Measurements from ENCODE around the gene MBIP. TPM values are rescaled to one million over a fixed set of nuclear protein-coding genes. Genes with fewer than 3 reads are reported as not detected.

The MBIP gene
- total and polyA plus RNA-seq, 4 donors = 8.1 to 17.5 (median 10.3) TPM

DNA sequence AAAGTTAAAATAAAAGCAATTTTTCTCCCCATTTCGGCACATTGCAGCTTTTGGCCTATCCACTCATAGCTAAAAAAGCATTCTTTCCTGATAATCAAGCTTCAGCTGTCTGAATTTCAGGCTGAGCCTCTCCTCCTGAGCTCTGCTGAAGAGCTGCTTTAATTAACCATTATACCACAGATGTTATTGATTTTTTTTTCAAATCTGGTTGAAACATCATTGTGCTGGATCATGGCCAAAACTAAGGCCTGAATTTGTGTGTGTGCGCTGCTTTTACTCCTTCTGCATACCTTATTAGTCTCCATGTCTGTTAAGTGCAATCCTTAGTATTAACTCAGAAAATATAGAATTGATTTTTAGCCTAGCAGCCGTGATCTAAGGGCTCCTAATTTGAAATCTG is 52.3 kb downstream of the MBIP start:
- no peak overlapping the region for H3K27ac ChIP-seq (ENCODE audit: low read depth in 1 of 2, low read length in 2 of 2)
- peaks cover 0 to 12% (median 5%) of the 10 kb centered on the region in 4 donors for H3K27me3 ChIP-seq (ENCODE audit: control insufficient read depth in 4 of 4, insufficient read depth in 4 of 4, low read length in 3 of 4)
- peaks cover 0 to 6% (median 2%) of the 10 kb centered on the region in 4 donors for H3K4me1 ChIP-seq (ENCODE audit: control insufficient read depth in 4 of 4, insufficient read depth in 4 of 4, low read length in 3 of 4)
- no peak overlapping the region for H3K9ac ChIP-seq (ENCODE audit: low read depth in 1 of 2, low read length in 2 of 2)
- H3K4me3 ChIP-seq (ENCODE audit: low read depth in 1 of 3, low read length in 3 of 3) = no peak overlapping the region
- H3K36me3 ChIP-seq (ENCODE audit: control insufficient read depth in 4 of 4, insufficient read depth in 3 of 4, low read depth in 1 of 4, low read length in 3 of 4) = no peaks in the 10 kb centered on the region
- 87% methylated on average over 3 of the region's 3 CpGs for WGBS
- no peaks in the 10 kb centered on the region for H3K9me3 ChIP-seq (ENCODE audit: control insufficient read depth in 4 of 4, low read length in 3 of 4)
- DNase-seq (ENCODE audit: low spot score) = no peak
- TF ChIP-seq, protein P1, sequence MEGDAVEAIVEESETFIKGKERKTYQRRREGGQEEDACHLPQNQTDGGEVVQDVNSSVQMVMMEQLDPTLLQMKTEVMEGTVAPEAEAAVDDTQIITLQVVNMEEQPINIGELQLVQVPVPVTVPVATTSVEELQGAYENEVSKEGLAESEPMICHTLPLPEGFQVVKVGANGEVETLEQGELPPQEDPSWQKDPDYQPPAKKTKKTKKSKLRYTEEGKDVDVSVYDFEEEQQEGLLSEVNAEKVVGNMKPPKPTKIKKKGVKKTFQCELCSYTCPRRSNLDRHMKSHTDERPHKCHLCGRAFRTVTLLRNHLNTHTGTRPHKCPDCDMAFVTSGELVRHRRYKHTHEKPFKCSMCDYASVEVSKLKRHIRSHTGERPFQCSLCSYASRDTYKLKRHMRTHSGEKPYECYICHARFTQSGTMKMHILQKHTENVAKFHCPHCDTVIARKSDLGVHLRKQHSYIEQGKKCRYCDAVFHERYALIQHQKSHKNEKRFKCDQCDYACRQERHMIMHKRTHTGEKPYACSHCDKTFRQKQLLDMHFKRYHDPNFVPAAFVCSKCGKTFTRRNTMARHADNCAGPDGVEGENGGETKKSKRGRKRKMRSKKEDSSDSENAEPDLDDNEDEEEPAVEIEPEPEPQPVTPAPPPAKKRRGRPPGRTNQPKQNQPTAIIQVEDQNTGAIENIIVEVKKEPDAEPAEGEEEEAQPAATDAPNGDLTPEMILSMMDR (IDR thresholded peaks at IDR 0.05; ENCODE audit: low read depth, low read length, missing input control) = no peak
- TF ChIP-seq SP1 (IDR thresholded peaks at IDR 0.05) (no peak), RXRA (IDR thresholded peaks at IDR 0.05) (no peak), RAD21 (IDR thresholded peaks at IDR 0.05) (no peak), GABPA (IDR thresholded peaks at IDR 0.05 in 1 of 2, conservative IDR thresholded peaks at IDR 0.05 in 1 of 2) (no peak), JUND (IDR thresholded peaks at IDR 0.05) (no peak), FOXA1 (IDR thresholded peaks at IDR 0.05) (no peak), HNF4G (IDR thresholded peaks at IDR 0.05) (no peak), FOXA2 (IDR thresholded peaks at IDR 0.05) (no peak), TAF1 (conservative IDR thresholded peaks at IDR 0.05) (no peak), EGR1 (IDR thresholded peaks at IDR 0.05; ENCODE audit: low read depth in 2 of 2) (no peak), YY1 (IDR thresholded peaks at IDR 0.05) (no peak), NR2F2 (IDR thresholded peaks at IDR 0.05) (no peak), HNF4A (conservative IDR thresholded peaks at IDR 0.05) (no peak)
- TF ChIP-seq, protein P2, sequence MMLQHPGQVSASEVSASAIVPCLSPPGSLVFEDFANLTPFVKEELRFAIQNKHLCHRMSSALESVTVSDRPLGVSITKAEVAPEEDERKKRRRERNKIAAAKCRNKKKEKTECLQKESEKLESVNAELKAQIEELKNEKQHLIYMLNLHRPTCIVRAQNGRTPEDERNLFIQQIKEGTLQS (IDR thresholded peaks at IDR 0.05) = no peak
- TF ChIP-seq, protein P3, sequence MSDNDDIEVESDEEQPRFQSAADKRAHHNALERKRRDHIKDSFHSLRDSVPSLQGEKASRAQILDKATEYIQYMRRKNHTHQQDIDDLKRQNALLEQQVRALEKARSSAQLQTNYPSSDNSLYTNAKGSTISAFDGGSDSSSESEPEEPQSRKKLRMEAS (IDR thresholded peaks at IDR 0.05) = no peak
- TF ChIP-seq, protein P4, sequence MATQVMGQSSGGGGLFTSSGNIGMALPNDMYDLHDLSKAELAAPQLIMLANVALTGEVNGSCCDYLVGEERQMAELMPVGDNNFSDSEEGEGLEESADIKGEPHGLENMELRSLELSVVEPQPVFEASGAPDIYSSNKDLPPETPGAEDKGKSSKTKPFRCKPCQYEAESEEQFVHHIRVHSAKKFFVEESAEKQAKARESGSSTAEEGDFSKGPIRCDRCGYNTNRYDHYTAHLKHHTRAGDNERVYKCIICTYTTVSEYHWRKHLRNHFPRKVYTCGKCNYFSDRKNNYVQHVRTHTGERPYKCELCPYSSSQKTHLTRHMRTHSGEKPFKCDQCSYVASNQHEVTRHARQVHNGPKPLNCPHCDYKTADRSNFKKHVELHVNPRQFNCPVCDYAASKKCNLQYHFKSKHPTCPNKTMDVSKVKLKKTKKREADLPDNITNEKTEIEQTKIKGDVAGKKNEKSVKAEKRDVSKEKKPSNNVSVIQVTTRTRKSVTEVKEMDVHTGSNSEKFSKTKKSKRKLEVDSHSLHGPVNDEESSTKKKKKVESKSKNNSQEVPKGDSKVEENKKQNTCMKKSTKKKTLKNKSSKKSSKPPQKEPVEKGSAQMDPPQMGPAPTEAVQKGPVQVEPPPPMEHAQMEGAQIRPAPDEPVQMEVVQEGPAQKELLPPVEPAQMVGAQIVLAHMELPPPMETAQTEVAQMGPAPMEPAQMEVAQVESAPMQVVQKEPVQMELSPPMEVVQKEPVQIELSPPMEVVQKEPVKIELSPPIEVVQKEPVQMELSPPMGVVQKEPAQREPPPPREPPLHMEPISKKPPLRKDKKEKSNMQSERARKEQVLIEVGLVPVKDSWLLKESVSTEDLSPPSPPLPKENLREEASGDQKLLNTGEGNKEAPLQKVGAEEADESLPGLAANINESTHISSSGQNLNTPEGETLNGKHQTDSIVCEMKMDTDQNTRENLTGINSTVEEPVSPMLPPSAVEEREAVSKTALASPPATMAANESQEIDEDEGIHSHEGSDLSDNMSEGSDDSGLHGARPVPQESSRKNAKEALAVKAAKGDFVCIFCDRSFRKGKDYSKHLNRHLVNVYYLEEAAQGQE (IDR thresholded peaks at IDR 0.05) = no peak
- TF ChIP-seq, protein P5, sequence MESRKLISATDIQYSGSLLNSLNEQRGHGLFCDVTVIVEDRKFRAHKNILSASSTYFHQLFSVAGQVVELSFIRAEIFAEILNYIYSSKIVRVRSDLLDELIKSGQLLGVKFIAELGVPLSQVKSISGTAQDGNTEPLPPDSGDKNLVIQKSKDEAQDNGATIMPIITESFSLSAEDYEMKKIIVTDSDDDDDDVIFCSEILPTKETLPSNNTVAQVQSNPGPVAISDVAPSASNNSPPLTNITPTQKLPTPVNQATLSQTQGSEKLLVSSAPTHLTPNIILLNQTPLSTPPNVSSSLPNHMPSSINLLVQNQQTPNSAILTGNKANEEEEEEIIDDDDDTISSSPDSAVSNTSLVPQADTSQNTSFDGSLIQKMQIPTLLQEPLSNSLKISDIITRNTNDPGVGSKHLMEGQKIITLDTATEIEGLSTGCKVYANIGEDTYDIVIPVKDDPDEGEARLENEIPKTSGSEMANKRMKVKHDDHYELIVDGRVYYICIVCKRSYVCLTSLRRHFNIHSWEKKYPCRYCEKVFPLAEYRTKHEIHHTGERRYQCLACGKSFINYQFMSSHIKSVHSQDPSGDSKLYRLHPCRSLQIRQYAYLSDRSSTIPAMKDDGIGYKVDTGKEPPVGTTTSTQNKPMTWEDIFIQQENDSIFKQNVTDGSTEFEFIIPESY (IDR thresholded peaks at IDR 0.05) = no peak

Data from liver (tissue), 9 donors.